Posterior vena cava (tissue), 2 donors: ENCODE data around the gene PIK3AP1. TPM values are rescaled to one million over a fixed set of nuclear protein-coding genes. Genes with fewer than 3 reads are reported as not detected.
"Not testable (repeated sequence)": the region's sequence is repeated elsewhere in the genome, so short reads cannot be mapped to it uniquely, and the experiment has no call there.

Experiments used
- DNase-seq: peaks from one replicate; pipeline ENCODE4 v3.0.0-alpha.2; 2020; ENCODE audit warnings: low spot score
- intact Hi-C, 2 donors: fragments of 100-400 bp; cut with DNase I; formaldehyde crosslinking; loops; one replicate each; pipeline versions ENCODE4 v1.14.1 to v1.14.2; 2022 to 2023
- total RNA-seq, 2 donors: library from RNA; stranded (reverse); fragmentation: NEBNext Ultra II Directional; extraction: Animal tissue kit (Norgen Biotek cat#: 25700); gene quantifications; one replicate each; pipeline ENCODE4 v1.2.1, GENCODE V29; 2021
- donor health status: DM: yes; HTN: yes; CAD: no.
- donor health status: DM: yes; HTN: yes; CAD: no.

Gene PIK3AP1
- total RNA-seq, 2 donors from 2014 or later = 5.8 to 14.5 TPM

GRCh38 chr10:96570511-96570910, 149.8 kb downstream of the PIK3AP1 start:
- intact Hi-C loops = no loop called here
- no peak for DNase-seq

- intact Hi-C loops = no loop called here
- no peak for DNase-seq
Observed at GRCh38 chr10:96568402-96568801, 151.9 kb downstream of the PIK3AP1 start.

GRCh38 chr10:96565774-96566173, 154.5 kb downstream of the PIK3AP1 start:
- intact Hi-C loops = no loop called here
- DNase-seq = no peak

- DNase-seq = no peak
- intact Hi-C loops = no loop called here
Observed at GRCh38 chr10:96560966-96561887, 159.1 kb downstream of the PIK3AP1 start.

GRCh38 chr10:96560489-96560888, 159.8 kb downstream of the PIK3AP1 start:
- intact Hi-C loops = no loop called here
- no peak for DNase-seq

GRCh38 chr10:96556003-96556402, 164.3 kb downstream of the PIK3AP1 start:
- intact Hi-C loops = no loop called here
- no peak for DNase-seq

- DNase-seq = no peak
- intact Hi-C loops = no loop called here
Observed at GRCh38 chr10:96555330-96555729, 165.0 kb downstream of the PIK3AP1 start.

- intact Hi-C loops = no loop called here
- no peak for DNase-seq
Observed at GRCh38 chr10:96548589-96548988, 171.7 kb downstream of the PIK3AP1 start.

GRCh38 chr10:96545558-96545957, 174.8 kb downstream of the PIK3AP1 start:
- DNase-seq, intact Hi-C loops: not testable (repeated sequence)

Other genes starting within 250 kb of the PIK3AP1 start
- gene TLL2, start 206.6 kb downstream of the PIK3AP1 start, total RNA-seq = under 1 TPM in 1 of 2 donors, not detected in 1; 0.10 TPM
- 100 to 1,000 TPM; 122 to 137 TPM for gene TM9SF3, start 133.5 kb downstream of the PIK3AP1 start, total RNA-seq
- 10 to 100 TPM; 20.9 to 36.0 TPM for gene LCOR, start 111.8 kb upstream of the PIK3AP1 start, total RNA-seq